ENCODE results near the gene SHF. TPM values are rescaled to one million over a fixed set of nuclear protein-coding genes. Genes with fewer than 3 reads are reported as not detected.

The SHF gene
- total and polyA plus RNA-seq, 2 donors (not counting 3 experiments of a cell fraction or from before 2014, with no cell fraction given): 2.8 to 5.2 TPM

GRCh38 chr15:45117308-45118130 is 70.2 kb downstream of the SHF start:
- Histone ChIP-seq H3K9me3 (replicated peaks; ENCODE audit: control insufficient read depth, insufficient read depth, low read length) (no peaks in the 10 kb centered on the region), H2AFZ (ENCODE audit: low read depth, low read length) (no peak overlapping the region), H3K9me1 (replicated peaks; ENCODE audit: control insufficient read depth, extremely low read depth, insufficient read depth, low read length) (no peaks in the 10 kb centered on the region), H3K27ac (ENCODE audit: insufficient read depth, low read depth, low read length) (no peak overlapping the region), H3K9ac (replicated peaks; ENCODE audit: extremely low read depth, insufficient read depth, low read length) (no peak overlapping the region), H4K20me1 (replicated peaks; ENCODE audit: control insufficient read depth, extremely low read depth, insufficient read depth, low read length) (no peaks in the 10 kb centered on the region), H3K79me2 (ENCODE audit: control insufficient read depth, insufficient read depth, low read length) (no peaks in the 10 kb centered on the region), H3K27me3 (ENCODE audit: control insufficient read depth in 2 of 2, insufficient read depth in 2 of 2, low read length in 2 of 2) (peaks cover 52 to 53% of the 10 kb centered on the region in 2 experiments), H3K36me3 (ENCODE audit: control insufficient read depth in 2 of 2, extremely low read depth in 1 of 2, insufficient read depth in 2 of 2, low read length in 2 of 2) (no peaks in the 10 kb centered on the region), H3K4me1 (ENCODE audit: control insufficient read depth, extremely low read depth, insufficient read depth, low read length) (peaks cover 10% of the 10 kb centered on the region), H3K4me2 (ENCODE audit: insufficient read depth, low read length) (peak overlapping the region; percentile 27), H3K4me3 (replicated peaks in 1 of 3; ENCODE audit: insufficient read depth in 1 of 3, low read depth in 1 of 3, low read length in 3 of 3) (peak overlapping the region in 1 of 3 experiments; percentile 22)
- dilution Hi-C loops (cut with MboI; ENCODE audit: extremely low pct_ligation_motif_present, low sequenced_read_pairs) (no loop called here), intact Hi-C loops (cut with micrococcal nuclease) (loop anchor here (2.0 to 5.0 kb wide), 4 partner anchors 80 to 265 kb away; no protein-coding TSS in a partner anchor)
- no peak for DNase-seq (ENCODE audit: low read depth, low spot score)
- CTCF ChIA-PET: interaction anchor here (0.7 to 2.4 kb wide), 40 partner anchors 8 to 542 kb away, joined by 3 to 45 read pairs (median 6); partner anchors contain the start of genes DUOX1, DUOXA1, GATM and SHF
- POLR2A ChIA-PET: no interaction called here
- no peak for FAIRE-seq
- BruUV-seq (replicated peaks): no TSS peak
- TF ChIP-seq GATA2 (IDR thresholded peaks at IDR 0.05; ENCODE audit: insufficient read depth, insufficient read length, low read depth, low read length) (no peak), MYC (IDR thresholded peaks at IDR 0.05; ENCODE audit: low read depth, low read length) (no peak), CTCF (IDR thresholded peaks at IDR 0.05; ENCODE audit: extremely low read depth in 1 of 2, insufficient read depth in 1 of 2, low read depth in 1 of 2, low read length in 2 of 2) (no peak), EZH2 (IDR thresholded peaks at IDR 0.05; ENCODE audit: borderline replicate concordance, low read depth, low read length, severe bottlenecking) (peak; percentile 7)

Other genes with a start within 250 kb of the SHF start
- gene TERB2, start 231.3 kb downstream of the SHF start, total RNA-seq: not detected in 2 replicates
- gene TERB2, start 231.3 kb downstream of the SHF start, polyA plus RNA-seq: not detected in 2 replicates
- gene SORD, start 164.8 kb downstream of the SHF start, total RNA-seq: 16.6 and 23.0 TPM in 2 replicates
- gene SORD, start 164.8 kb downstream of the SHF start, polyA plus RNA-seq: 18.0 and 31.8 TPM in 2 replicates
- gene DUOX2, start 73.8 kb downstream of the SHF start, total RNA-seq: not detected in 2 replicates
- 0.01 and 0.02 TPM in 2 replicates for gene DUOX2, start 73.8 kb downstream of the SHF start, polyA plus RNA-seq
- not detected in 2 replicates for gene DUOXA2, start 73.6 kb downstream of the SHF start, total RNA-seq
- not detected in 2 replicates for gene DUOXA2, start 73.6 kb downstream of the SHF start, polyA plus RNA-seq
- not detected in 2 replicates for gene DUOXA1, start 58.1 kb downstream of the SHF start, total RNA-seq
- 0.07 TPM in 1 of 2 replicates, not detected in the other for gene DUOXA1, start 58.1 kb downstream of the SHF start, polyA plus RNA-seq
- not detected in 2 replicates for gene DUOX1, start 58.0 kb downstream of the SHF start, total RNA-seq
- gene DUOX1, start 58.0 kb downstream of the SHF start, polyA plus RNA-seq: not detected in 2 replicates
- gene SLC28A2, start 64.3 kb upstream of the SHF start, total RNA-seq: not detected in 2 replicates
- not detected in 2 replicates for gene SLC28A2, start 64.3 kb upstream of the SHF start, polyA plus RNA-seq
- 0.48 and 0.60 TPM in 2 replicates for gene GATM, start 190.6 kb upstream of the SHF start, total RNA-seq
- 0.16 and 0.21 TPM in 2 replicates for gene GATM, start 190.6 kb upstream of the SHF start, polyA plus RNA-seq

All from endothelial cell of umbilical vein (primary cell).